Activated T-helper 1 cell treated with anti-CD3 and anti-CD28 coated beads, Interleukin-2, amount 50 U/mL, for 16 hours (primary cell): ENCODE data around the gene CDC45.

Experiments used
- DNase-seq, 2 donors: peaks; one replicate each; pipeline ENCODE4 v3.0.0-alpha.2; 2020; ENCODE audit warnings: low read depth in 1 of 2, low spot score in 1 of 2

CDC45 gene

GRCh38 chr22:19467912-19468311, 11.8 kb upstream of the CDC45 start:
- DNase-seq: no peak

- DNase-seq: no peak
Observed at GRCh38 chr22:19469421-19469820, 10.3 kb upstream of the CDC45 start.

GRCh38 chr22:19470010-19470409, 9.7 kb upstream of the CDC45 start:
- no peak for DNase-seq

GRCh38 chr22:19471572-19471971, 8.1 kb upstream of the CDC45 start:
- no peak for DNase-seq

- no peak for DNase-seq
Observed at GRCh38 chr22:19472233-19472632, 7.5 kb upstream of the CDC45 start.

GRCh38 chr22:19473578-19473977, 6.1 kb upstream of the CDC45 start:
- DNase-seq: no peak

- DNase-seq: no peak
Observed at GRCh38 chr22:19476023-19476422, 3.7 kb upstream of the CDC45 start.

- no peak for DNase-seq
Observed at GRCh38 chr22:19477321-19478044, 2.2 kb upstream of the CDC45 start.

GRCh38 chr22:19478045-19478900, 1.4 kb upstream of the CDC45 start:
- no peak for DNase-seq

- DNase-seq: peak; percentile 59 to 71
Observed at GRCh38 chr22:19478901-19479354, 792 bp upstream of the CDC45 start, which contains the start of gene UFD1. Gene UFD1 (minus strand): TSS chr22:19479193. CDS start chr22:19479085, 108 bp downstream.

GRCh38 chr22:19480173-19480568, 451 bp downstream of the CDC45 start:
- no peak for DNase-seq

GRCh38 chr22:19480789-19481188, 1.1 kb downstream of the CDC45 start:
- DNase-seq: no peak

GRCh38 chr22:19482297-19482696, 2.6 kb downstream of the CDC45 start:
- no peak for DNase-seq

- DNase-seq: no peak
Observed at GRCh38 chr22:19483481-19484244, 3.9 kb downstream of the CDC45 start.

- DNase-seq: no peak
Observed at GRCh38 chr22:19488285-19488684, 8.6 kb downstream of the CDC45 start.

GRCh38 chr22:19488884-19489843, 9.4 kb downstream of the CDC45 start:
- DNase-seq: no peak

- no peak for DNase-seq
Observed at GRCh38 chr22:19490628-19491230, 11.0 kb downstream of the CDC45 start.

GRCh38 chr22:19492504-19493174, 12.9 kb downstream of the CDC45 start:
- no peak for DNase-seq

- DNase-seq: no peak
Observed at GRCh38 chr22:19494001-19494560, 14.4 kb downstream of the CDC45 start.
